Lower lobe of right lung (tissue), 2 donors: ENCODE data around the gene TADA1. TPM values are rescaled to one million over a fixed set of nuclear protein-coding genes. Genes with fewer than 3 reads are reported as not detected.

Source experiments
- ATAC-seq, 2 donors: fragments of 200-7000 bp; cut with Tn5 transposase; one replicate each; pipeline ENCODE4 v1.9.1; 2020 to 2022; ENCODE audit warnings: mild to moderate bottlenecking in 2 of 2, moderate library complexity in 2 of 2
- DNase-seq: peaks from one replicate; pipeline ENCODE4 v3.0.0-alpha.2; 2020
- H3K27ac ChIP-seq: fragments of 200-600 bp; one replicate; pipeline ENCODE4 v1.8.0; 2022
- H3K27me3 ChIP-seq: fragments of 200-600 bp; one replicate; pipeline ENCODE4 v1.8.0; 2022; ENCODE audit warnings: low read depth
- H3K36me3 ChIP-seq: fragments of 200-600 bp; one replicate; pipeline ENCODE4 v1.8.0; 2022; ENCODE audit warnings: mild to moderate bottlenecking
- H3K4me1 ChIP-seq: fragments of 200-600 bp; one replicate; pipeline ENCODE4 v1.8.0; 2022
- H3K4me3 ChIP-seq: fragments of 200-600 bp; one replicate; pipeline ENCODE4 v1.8.0; 2022; ENCODE audit warnings: mild to moderate bottlenecking
- H3K9me3 ChIP-seq: fragments of 200-600 bp; one replicate; pipeline ENCODE4 v1.8.0; 2022
- CTCF ChIP-seq: fragments of 200-600 bp; IDR thresholded peaks from one replicate; pipeline ENCODE4 v1.8.0; 2022; ENCODE audit warnings: antibody characterized with exemption, mild to moderate bottlenecking
- intact Hi-C: fragments of 100-400 bp; cut with DNase I; formaldehyde crosslinking; loops from one replicate; pipeline ENCODE4 v1.11.0; 2022
- total RNA-seq: library from RNA; stranded (reverse); fragmentation: NEBNext Ultra II Directional; extraction: Animal tissue kit (Norgen Biotek cat#: 25700); gene quantifications from one replicate; pipeline ENCODE4 v1.2.1, GENCODE V29; 2021
- donor health status: DM: no; HTN: yes; CAD: no; lungs with severe emphysema.

The TADA1 gene
- total RNA-seq, 1 donor from 2014 or later: 9.6 TPM

DNA sequence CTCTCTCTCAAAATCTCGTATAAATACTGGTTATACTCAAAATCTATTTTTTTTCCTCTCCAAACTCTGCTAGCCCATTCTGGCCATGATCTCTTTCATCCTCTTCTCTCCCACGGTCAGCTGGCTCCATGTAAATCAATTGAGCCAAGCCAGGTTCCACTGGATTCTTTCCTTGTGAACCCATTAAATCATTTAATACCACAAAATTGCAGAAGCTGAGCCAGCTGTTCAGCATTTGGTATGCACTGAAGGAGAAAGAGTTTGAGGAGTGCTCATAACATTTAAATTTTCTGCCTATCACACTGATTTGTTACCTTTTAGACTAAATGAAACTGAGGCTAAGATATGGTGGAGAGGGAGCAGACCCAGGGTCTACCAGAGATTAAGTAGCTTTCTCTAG, 29.1 kb upstream of the TADA1 start:
- no peaks in the 10 kb centered on the region for H3K36me3 ChIP-seq
- H3K4me1 ChIP-seq: no peaks in the 10 kb centered on the region
- H3K27me3 ChIP-seq: no peaks in the 10 kb centered on the region
- H3K9me3 ChIP-seq: no peaks in the 10 kb centered on the region
- ATAC-seq (no peak), DNase-seq (no peak)
- no peak overlapping the region for H3K4me3 ChIP-seq
- no peak for TF ChIP-seq CTCF
- no peak overlapping the region for H3K27ac ChIP-seq
- intact Hi-C loops: no loop called here

DNA sequence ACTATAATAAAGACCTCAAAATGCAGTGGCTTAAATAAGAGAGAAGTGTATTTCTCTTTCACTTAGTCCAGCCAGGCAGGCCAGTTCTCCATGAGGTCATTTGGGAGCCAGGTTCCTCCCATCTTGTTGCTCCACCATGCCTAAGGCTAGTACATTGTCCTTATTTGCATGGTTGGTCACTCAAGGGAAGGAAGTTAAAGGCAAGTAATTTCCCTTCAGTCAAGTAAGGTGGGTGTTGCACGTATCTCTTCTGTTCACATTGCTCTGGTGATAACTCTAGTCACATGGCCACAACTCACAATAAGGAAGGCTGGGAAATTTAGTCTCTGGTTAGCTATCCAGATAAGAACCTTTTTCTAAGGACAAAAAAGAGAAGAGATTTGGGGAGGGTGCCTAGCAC, 27.2 kb upstream of the TADA1 start:
- no peak overlapping the region for H3K27ac ChIP-seq
- no peaks in the 10 kb centered on the region for H3K4me1 ChIP-seq
- no peak for TF ChIP-seq CTCF
- no peak for DNase-seq
- intact Hi-C loops: no loop called here
- H3K27me3 ChIP-seq: no peaks in the 10 kb centered on the region
- H3K9me3 ChIP-seq: no peaks in the 10 kb centered on the region
- no peak overlapping the region for H3K4me3 ChIP-seq
- no peaks in the 10 kb centered on the region for H3K36me3 ChIP-seq
- ATAC-seq: peak; percentile 54 to 73

DNA sequence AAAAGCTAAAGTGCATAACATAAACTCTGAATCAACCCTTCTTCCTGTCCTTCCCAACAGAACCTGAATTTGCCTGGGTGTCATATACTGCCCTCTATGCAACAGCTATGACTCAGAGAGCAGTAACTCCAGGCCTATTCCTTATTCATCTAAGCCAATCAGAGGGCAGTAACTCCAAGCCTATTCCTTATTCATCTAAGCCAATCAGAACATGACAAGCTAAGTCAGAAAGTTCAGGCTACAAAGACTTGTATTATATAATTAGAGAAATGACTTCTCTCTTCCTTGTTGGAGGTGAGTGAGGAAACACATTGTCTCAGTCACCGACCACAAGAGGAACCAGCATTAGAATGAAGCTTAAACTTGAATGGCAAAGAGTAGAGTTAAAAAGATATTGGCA, 26.2 kb upstream of the TADA1 start:
- TF ChIP-seq CTCF: no peak
- ATAC-seq: peak; percentile 81 to 88
- Histone ChIP-seq H3K4me3 (no peak overlapping the region), H3K27me3 (no peaks in the 10 kb centered on the region), H3K27ac (no peak overlapping the region), H3K4me1 (no peaks in the 10 kb centered on the region), H3K36me3 (no peaks in the 10 kb centered on the region), H3K9me3 (peaks cover 4% of the 10 kb centered on the region)
- intact Hi-C loops: no loop called here
- no peak for DNase-seq

- no peak overlapping the region for H3K27ac ChIP-seq
- intact Hi-C loops: no loop called here
- peaks cover 5% of the 10 kb centered on the region for H3K9me3 ChIP-seq
- H3K36me3 ChIP-seq: no peaks in the 10 kb centered on the region
- no peak for TF ChIP-seq CTCF
- DNase-seq (no peak), ATAC-seq (no peak)
- H3K4me3 ChIP-seq: no peak overlapping the region
- no peaks in the 10 kb centered on the region for H3K4me1 ChIP-seq
- no peaks in the 10 kb centered on the region for H3K27me3 ChIP-seq
Observed at GRCh38 chr1:166900987-166901386, 24.9 kb upstream of the TADA1 start.

DNA sequence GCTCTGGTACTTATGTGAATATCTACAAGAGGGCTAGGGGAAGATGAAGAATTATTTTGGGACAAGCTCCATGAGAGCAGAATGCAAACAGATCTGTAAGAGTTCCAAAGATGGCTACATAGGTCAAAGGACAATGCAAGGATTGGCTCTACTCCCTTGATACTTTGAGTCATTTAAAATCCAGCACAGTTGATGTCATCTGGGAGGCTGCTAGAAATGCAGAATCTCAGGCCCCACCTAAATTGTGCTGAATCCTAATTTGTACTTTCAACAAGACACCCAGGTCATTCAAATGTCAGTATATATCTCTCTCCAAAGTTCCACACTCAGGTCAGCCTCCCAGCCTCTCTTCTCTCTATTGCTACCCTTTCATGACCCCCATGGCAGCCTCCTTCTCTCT, 23.7 kb upstream of the TADA1 start:
- H3K9me3 ChIP-seq: peaks cover 5% of the 10 kb centered on the region
- H3K4me3 ChIP-seq: no peak overlapping the region
- no peaks in the 10 kb centered on the region for H3K27me3 ChIP-seq
- no peak for TF ChIP-seq CTCF
- no peaks in the 10 kb centered on the region for H3K36me3 ChIP-seq
- intact Hi-C loops: no loop called here
- DNase-seq (no peak), ATAC-seq (no peak)
- no peak overlapping the region for H3K27ac ChIP-seq
- no peaks in the 10 kb centered on the region for H3K4me1 ChIP-seq

- no peak for DNase-seq
- TF ChIP-seq CTCF: no peak
Observed at GRCh38 chr1:166895766-166896165, 19.7 kb upstream of the TADA1 start.

More at GRCh38 chr1:166895766-166896165, 19.7 kb upstream of the TADA1 start:
- H3K36me3 ChIP-seq: no peaks in the 10 kb centered on the region
- intact Hi-C loops: no loop called here
- H3K27ac ChIP-seq: no peak overlapping the region
- H3K4me1 ChIP-seq: no peaks in the 10 kb centered on the region
- no peak overlapping the region for H3K4me3 ChIP-seq
- no peaks in the 10 kb centered on the region for H3K27me3 ChIP-seq
- no peak for ATAC-seq
- peaks cover 5% of the 10 kb centered on the region for H3K9me3 ChIP-seq
